Mesendoderm (in vitro differentiated cells): ENCODE results near the gene SMARCD3. TPM values are rescaled to one million over a fixed set of nuclear protein-coding genes. Genes with fewer than 3 reads are reported as not detected.

ENCODE experiments used
- DNase-seq: peaks from one replicate; pipeline ENCODE4 v3.0.0; 2013
- H2AK5ac ChIP-seq: 2 replicates; pipeline ENCODE4 v1.6.1; 2013; ENCODE audit warnings: low read length, inconsistent platforms
- H2BK120ac ChIP-seq: 2 replicates; pipeline ENCODE4 v1.6.1; 2013; ENCODE audit warnings: low read depth, mild to moderate bottlenecking, low read length, moderate library complexity, mixed read lengths
- H2BK15ac ChIP-seq: replicated peaks from 2 replicates; pipeline ENCODE4 v1.6.1; 2013; ENCODE audit warnings: low read depth, mild to moderate bottlenecking, moderate library complexity
- H2BK5ac ChIP-seq: 2 replicates; pipeline ENCODE4 v1.6.1; 2013; ENCODE audit warnings: low read length, inconsistent platforms
- H3K18ac ChIP-seq: 2 replicates; pipeline ENCODE4 v1.6.1; 2013; ENCODE audit warnings: mild to moderate bottlenecking, low read length, mixed read lengths
- H3K23ac ChIP-seq: one replicate; pipeline ENCODE4 v1.6.1; 2013; ENCODE audit warnings: low read length
- H3K27ac ChIP-seq: 2 replicates; pipeline ENCODE4 v1.5.1; 2013; ENCODE audit warnings: low read depth, mild to moderate bottlenecking, inconsistent platforms, low read length, moderate library complexity
- H3K27me3 ChIP-seq: 2 replicates; pipeline ENCODE4 v1.6.1; 2013; ENCODE audit warnings: low read length, control low read depth, mild to moderate bottlenecking, inconsistent platforms; ENCODE audit not compliant: insufficient read depth, poor library complexity
- H3K36me3 ChIP-seq: 2 replicates; pipeline ENCODE4 v1.6.1; 2013; ENCODE audit warnings: low read length, inconsistent platforms; ENCODE audit not compliant: control insufficient read depth, insufficient read depth
- H3K4ac ChIP-seq: one replicate; pipeline ENCODE4 v1.6.1; 2013; ENCODE audit warnings: low read depth, mild to moderate bottlenecking, low read length, moderate library complexity
- H3K4me1 ChIP-seq: 2 replicates; pipeline ENCODE4 v1.6.1; 2013; ENCODE audit warnings: low read depth, low read length, inconsistent platforms; ENCODE audit not compliant: control insufficient read depth
- H3K4me2 ChIP-seq: 2 replicates; pipeline ENCODE4 v1.6.1; 2013; ENCODE audit warnings: low read length
- H3K4me3 ChIP-seq: 2 replicates; pipeline ENCODE4 v1.5.1; 2013; ENCODE audit warnings: mild to moderate bottlenecking, low read length
- H3K56ac ChIP-seq: one replicate; pipeline ENCODE4 v1.6.1; 2013; ENCODE audit warnings: low read length
- H3K79me1 ChIP-seq: 2 replicates; pipeline ENCODE4 v1.6.1; 2013; ENCODE audit warnings: low read length, inconsistent platforms
- H3K79me2 ChIP-seq: 2 replicates; pipeline ENCODE4 v1.6.1; 2013; ENCODE audit warnings: mild to moderate bottlenecking, low read length; ENCODE audit not compliant: control insufficient read depth, insufficient read depth
- H3K9ac ChIP-seq: 2 replicates; pipeline ENCODE4 v1.6.1; 2013; ENCODE audit warnings: low read length, inconsistent platforms
- H4K5ac ChIP-seq: one replicate; pipeline ENCODE4 v1.6.1; 2013; ENCODE audit warnings: low read length
- H4K8ac ChIP-seq: one replicate; pipeline ENCODE4 v1.6.1; 2013; ENCODE audit warnings: low read depth, mild to moderate bottlenecking, control low read depth, low read length, moderate library complexity
- WGBS: extraction: QIAGEN DNeasy Blood & Tissue Kit; methylation state at CpG from one replicate; pipeline ENCODE4 v1.1.7; 2013; ENCODE audit warnings: low lambda C conversion rate, missing lambda C conversion rate; ENCODE audit not compliant: insufficient coverage; ENCODE audit errors: extremely low coverage; 5-methylcytosine and 5-hydroxymethylcytosine counted together
- polyA plus RNA-seq, 2 experiments: library from polyadenylated mRNA; stranded (reverse); fragments of 200-250 nt; gene quantifications; one replicate each; pipeline ENCODE4 v1.2.3, GENCODE V29; 2013

SMARCD3 gene
- polyA plus RNA-seq (2013, experiment 1 of 2) = 7.4 TPM
- polyA plus RNA-seq (2013, experiment 2 of 2) = 5.9 TPM

DNA sequence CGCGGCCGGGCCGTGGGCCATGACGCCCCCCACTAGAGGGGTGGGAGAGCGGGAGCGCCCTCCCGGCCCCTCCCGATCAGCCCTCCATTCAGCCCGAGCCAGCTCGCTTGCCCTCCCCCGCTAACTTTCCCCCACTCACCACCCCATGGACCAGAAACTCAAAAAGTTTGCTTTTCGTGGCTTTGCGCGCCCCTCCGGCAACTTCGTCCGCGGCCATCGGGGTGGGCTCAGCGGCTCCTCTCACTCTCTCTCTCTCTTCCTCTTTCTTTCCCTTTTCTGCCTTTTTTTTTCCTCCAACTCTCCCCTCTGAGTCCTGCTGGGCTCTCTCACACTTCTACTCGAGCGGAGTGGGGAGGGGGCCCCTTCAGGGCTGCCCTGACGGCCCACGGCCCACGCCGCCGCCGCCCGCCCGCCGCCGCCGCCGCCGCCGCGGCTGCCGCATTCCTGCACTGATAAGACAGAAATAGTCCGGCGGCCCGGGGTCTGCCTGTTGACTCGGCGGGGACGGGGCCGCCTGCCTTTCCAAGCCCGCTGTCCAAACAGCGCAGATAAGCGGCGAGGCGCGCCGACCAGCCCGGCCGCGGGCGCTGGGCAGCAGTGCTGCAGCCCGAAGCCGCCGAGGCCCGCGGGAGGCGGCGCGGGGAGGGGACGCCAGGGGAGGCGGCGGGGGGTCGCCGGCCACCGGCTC lies at the start of gene SMARCD3:
SMARCD3 (minus strand) TSS at position 349 of the 688 bp plus-strand sequence; CDS start at position 217, 132 bp downstream.
- Histone ChIP-seq H3K4me1 (peaks cover 30% of the 10 kb centered on the region), H3K79me2 (no peaks in the 10 kb centered on the region), H3K56ac (peak within 1 kb of the TSS; percentile 99), H3K18ac (peak within 1 kb of the TSS; percentile 3), H3K4ac (peak within 1 kb of the TSS; percentile 44), H3K4me3 (peak within 1 kb of the TSS; percentile 35), H3K79me1 (no peaks in the 10 kb centered on the region), H4K8ac (no peak within 1 kb of the TSS), H2BK120ac (peak within 1 kb of the TSS; percentile 31), H3K9ac (peak within 1 kb of the TSS; percentile 85), H2AK5ac (no peak within 1 kb of the TSS), H3K27ac (peak within 1 kb of the TSS; percentile 67), H3K23ac (peak within 1 kb of the TSS; percentile 85), H3K27me3 (peaks cover 2% of the 10 kb centered on the region), H3K36me3 (no peaks in the 10 kb centered on the region), H3K4me2 (peak within 1 kb of the TSS; percentile 89), H2BK5ac (peak within 1 kb of the TSS; percentile 86), H4K5ac (no peak within 1 kb of the TSS), H2BK15ac (no peak within 1 kb of the TSS)
- no CpG with 5 or more reads among the region's 71 CpGs for WGBS
- DNase-seq = peak; percentile 82

GRCh38 chr7:151296202-151296992 lies 47.9 kb upstream of the SMARCD3 start:
- Histone ChIP-seq H3K27ac (no peak overlapping the region), H3K36me3 (no peaks in the 10 kb centered on the region), H3K4me3 (no peak overlapping the region), H3K23ac (no peak overlapping the region), H2AK5ac (no peak overlapping the region), H4K8ac (no peak overlapping the region), H3K4me1 (no peaks in the 10 kb centered on the region), H3K9ac (no peak overlapping the region), H3K27me3 (no peaks in the 10 kb centered on the region), H2BK120ac (no peak overlapping the region), H3K18ac (no peak overlapping the region), H3K4me2 (no peak overlapping the region), H3K79me1 (no peaks in the 10 kb centered on the region), H3K79me2 (no peaks in the 10 kb centered on the region), H3K4ac (no peak overlapping the region), H4K5ac (no peak overlapping the region), H2BK5ac (no peak overlapping the region), H3K56ac (no peak overlapping the region), H2BK15ac (no peak overlapping the region)
- no peak for DNase-seq
- WGBS = no CpG with 5 or more reads among the region's 3 CpGs

GRCh38 chr7:151292850-151293249 lies 44.4 kb upstream of the SMARCD3 start:
- H3K9ac ChIP-seq = no peak overlapping the region
- no peak overlapping the region for H4K8ac ChIP-seq
- DNase-seq = no peak
- no peak overlapping the region for H3K18ac ChIP-seq
- H3K56ac ChIP-seq = no peak overlapping the region
- H3K4me3 ChIP-seq = no peak overlapping the region
- H3K4me1 ChIP-seq = no peaks in the 10 kb centered on the region
- no peak overlapping the region for H2BK5ac ChIP-seq
- no peak overlapping the region for H3K4ac ChIP-seq
- no peaks in the 10 kb centered on the region for H3K36me3 ChIP-seq
- H3K4me2 ChIP-seq = no peak overlapping the region
- no peak overlapping the region for H3K23ac ChIP-seq
- no peak overlapping the region for H2AK5ac ChIP-seq
- no peaks in the 10 kb centered on the region for H3K79me1 ChIP-seq
- no peak overlapping the region for H4K5ac ChIP-seq
- no peak overlapping the region for H3K27ac ChIP-seq
- no peaks in the 10 kb centered on the region for H3K27me3 ChIP-seq
- no CpG with 5 or more reads among the region's 3 CpGs for WGBS
- no peak overlapping the region for H2BK120ac ChIP-seq
- no peak overlapping the region for H2BK15ac ChIP-seq
- no peaks in the 10 kb centered on the region for H3K79me2 ChIP-seq

GRCh38 chr7:151291206-151291605 lies 42.7 kb upstream of the SMARCD3 start:
- Histone ChIP-seq H3K56ac (no peak overlapping the region), H4K8ac (no peak overlapping the region), H3K4me2 (no peak overlapping the region), H2AK5ac (no peak overlapping the region), H3K4me1 (no peaks in the 10 kb centered on the region), H3K27ac (no peak overlapping the region), H3K4me3 (no peak overlapping the region), H3K18ac (no peak overlapping the region), H3K23ac (no peak overlapping the region), H2BK15ac (no peak overlapping the region), H2BK120ac (no peak overlapping the region), H3K9ac (no peak overlapping the region), H3K79me2 (no peaks in the 10 kb centered on the region), H3K36me3 (no peaks in the 10 kb centered on the region), H3K79me1 (no peaks in the 10 kb centered on the region), H3K4ac (no peak overlapping the region), H4K5ac (no peak overlapping the region), H2BK5ac (no peak overlapping the region), H3K27me3 (no peaks in the 10 kb centered on the region)
- no CpG with 5 or more reads among the region's 2 CpGs for WGBS
- no peak for DNase-seq

GRCh38 chr7:151290355-151290760 lies 41.9 kb upstream of the SMARCD3 start:
- H3K56ac ChIP-seq = no peak overlapping the region

More at GRCh38 chr7:151290355-151290760, 41.9 kb upstream of the SMARCD3 start:
- Histone ChIP-seq H4K8ac (no peak overlapping the region), H4K5ac (no peak overlapping the region), H3K36me3 (no peaks in the 10 kb centered on the region), H3K9ac (no peak overlapping the region), H3K23ac (no peak overlapping the region), H3K4ac (no peak overlapping the region), H3K27me3 (no peaks in the 10 kb centered on the region), H2BK5ac (no peak overlapping the region), H3K4me1 (no peaks in the 10 kb centered on the region), H3K4me3 (no peak overlapping the region), H3K79me1 (no peaks in the 10 kb centered on the region), H3K4me2 (no peak overlapping the region), H3K18ac (no peak overlapping the region), H2BK15ac (no peak overlapping the region), H3K79me2 (no peaks in the 10 kb centered on the region), H2AK5ac (no peak overlapping the region), H2BK120ac (no peak overlapping the region), H3K27ac (no peak overlapping the region)
- DNase-seq = no peak
- WGBS = no CpG with 5 or more reads among the region's 4 CpGs
